H4 (cell line): ENCODE results near the gene POLR3K. TPM values are rescaled to one million over a fixed set of nuclear protein-coding genes. Genes with fewer than 3 reads are reported as not detected.

Experiments
- total RNA-seq: library from RNA; depleted of rRNA; stranded (reverse); fragments of >200 nt; shearing (Covaris generic); gene quantifications from 2 replicates; pipeline ENCODE4 v1.2.3, GENCODE V29; 2014; rRNA removed

POLR3K gene
- total RNA-seq, 1 experiment from 2014 or later, result 12.5 TPM

Other genes with a start within 250 kb of the POLR3K start
- gene SNRNP25, start 220 bp upstream of the POLR3K start, total RNA-seq, result 42.4 and 46.6 TPM in 2 replicates
- 12.4 and 15.5 TPM in 2 replicates for gene RHBDF1, start 19.0 kb upstream of the POLR3K start, total RNA-seq
- 62.8 and 94.3 TPM in 2 replicates for gene MPG, start 24.6 kb upstream of the POLR3K start, total RNA-seq
- 2.6 and 5.0 TPM in 2 replicates for gene NPRL3, start 85.1 kb upstream of the POLR3K start, total RNA-seq
- gene HBZ, start 99.0 kb upstream of the POLR3K start, total RNA-seq, result not detected in 2 replicates
- gene HBM, start 112.4 kb upstream of the POLR3K start, total RNA-seq, result not detected in 2 replicates
- gene HBA2, start 119.3 kb upstream of the POLR3K start, total RNA-seq, result 3.3 TPM in 1 of 2 replicates, not detected in the other
- gene HBA1, start 123.1 kb upstream of the POLR3K start, total RNA-seq, result not detected in 2 replicates
- not detected in 2 replicates for gene HBQ1, start 126.9 kb upstream of the POLR3K start, total RNA-seq
- gene LUC7L, start 175.8 kb upstream of the POLR3K start, total RNA-seq, result 39.6 and 44.7 TPM in 2 replicates
- gene FAM234A, start 181.2 kb upstream of the POLR3K start, total RNA-seq, result 118 and 178 TPM in 2 replicates
- not detected in 2 replicates for gene RGS11, start 222.3 kb upstream of the POLR3K start, total RNA-seq
- not detected in 2 replicates for gene ARHGDIG, start 227.0 kb upstream of the POLR3K start, total RNA-seq
- not detected in 2 replicates for gene PDIA2, start 229.6 kb upstream of the POLR3K start, total RNA-seq